BJ (cell line): Measurements from ENCODE around the gene CFAP92. TPM values are rescaled to one million over a fixed set of nuclear protein-coding genes. Genes with fewer than 3 reads are reported as not detected.
A peak's percentile ranks its signal among the peaks of the same experiment; 100 is the strongest.

Experiments
- CTCF ChIA-PET: fragments of 350-600 bp; formaldehyde crosslinking; extraction: SDS; loops from one replicate; lab custom pipeline; 2021; ENCODE audit warnings: antibody characterized with exemption, inconsistent platforms; lab: Yijun Ruan, JAX
- POLR2A ChIA-PET: fragments of 300-600 bp; sonication (Branson Sonifier 250); formaldehyde crosslinking; extraction: SDS; loops from one replicate; lab custom pipeline; 2021; ENCODE audit warnings: antibody characterized with exemption; lab: Charles Lee
- DNase-seq: peaks from one replicate; pipeline ENCODE4 v3.0.0-alpha.2; 2011; ENCODE audit warnings: low read depth
- H3K27me3 ChIP-seq: 2 replicates; pipeline ENCODE4 v1.6.0; 2011; ENCODE audit warnings: low read length; ENCODE audit not compliant: control insufficient read depth, insufficient read depth
- H3K36me3 ChIP-seq: 2 replicates; pipeline ENCODE4 v1.5.1; 2011; ENCODE audit warnings: low read length; ENCODE audit not compliant: control insufficient read depth, insufficient read depth
- H3K4me3 ChIP-seq: 2 replicates; pipeline ENCODE4 v1.5.1; 2011; ENCODE audit warnings: low read depth, mild to moderate bottlenecking, control low read depth, low read length
- polyA plus RNA-seq: library from polyadenylated mRNA; depleted of rRNA; stranded (reverse); fragments of >200 nt; gene quantifications from 2 replicates; pipeline ENCODE4 v1.2.3, GENCODE V29; 2011
- TF ChIP-seq, protein P1 (sequence below): IDR thresholded peaks from 2 replicates; pipeline ENCODE4 v1.5.1; 2011; ENCODE audit warnings: low read depth, mild to moderate bottlenecking, control low read depth, inconsistent platforms, low read length, moderate library complexity; ENCODE audit not compliant: insufficient read depth

CFAP92 gene
- polyA plus RNA-seq, 1 experiment: not detected

DNA sequence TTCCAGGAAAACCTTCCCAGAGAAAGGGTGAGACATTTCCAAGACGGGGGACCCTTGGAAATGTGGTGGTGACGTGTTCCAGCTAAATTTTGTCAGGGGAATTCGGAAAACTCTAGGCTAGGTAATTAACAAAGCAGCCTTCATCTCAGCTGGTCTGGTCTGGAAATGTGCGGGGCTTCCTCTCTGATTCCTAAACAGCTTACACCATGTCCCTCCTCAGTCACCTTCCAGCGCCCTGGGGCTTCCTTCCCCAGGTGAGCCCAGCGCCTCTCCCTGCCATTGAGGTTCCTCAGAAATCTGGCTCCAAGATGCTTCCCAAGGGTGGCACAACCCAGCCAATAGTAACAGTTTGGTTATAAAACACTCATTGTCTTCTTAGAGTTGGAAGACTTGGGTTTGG is 113.9 kb downstream of the CFAP92 start:
- no peaks in the 10 kb centered on the region; the same call in 1 of the 2 replicates for H3K36me3 ChIP-seq
- ChIA-PET POLR2A (interaction anchor here (1.4 kb wide), 1 partner anchor 200 kb away, joined by 3 read pairs; no protein-coding TSS in a partner anchor), CTCF (interaction anchor here (2.0 to 3.4 kb wide), 3 partner anchors 34 to 262 kb away, joined by 7 to 19 read pairs (median 12); no protein-coding TSS in a partner anchor)
- H3K27me3 ChIP-seq: no peaks in the 10 kb centered on the region
- peak overlapping the region; percentile 89 for H3K4me3 ChIP-seq
- DNase-seq: no peak
- TF ChIP-seq, protein P1, sequence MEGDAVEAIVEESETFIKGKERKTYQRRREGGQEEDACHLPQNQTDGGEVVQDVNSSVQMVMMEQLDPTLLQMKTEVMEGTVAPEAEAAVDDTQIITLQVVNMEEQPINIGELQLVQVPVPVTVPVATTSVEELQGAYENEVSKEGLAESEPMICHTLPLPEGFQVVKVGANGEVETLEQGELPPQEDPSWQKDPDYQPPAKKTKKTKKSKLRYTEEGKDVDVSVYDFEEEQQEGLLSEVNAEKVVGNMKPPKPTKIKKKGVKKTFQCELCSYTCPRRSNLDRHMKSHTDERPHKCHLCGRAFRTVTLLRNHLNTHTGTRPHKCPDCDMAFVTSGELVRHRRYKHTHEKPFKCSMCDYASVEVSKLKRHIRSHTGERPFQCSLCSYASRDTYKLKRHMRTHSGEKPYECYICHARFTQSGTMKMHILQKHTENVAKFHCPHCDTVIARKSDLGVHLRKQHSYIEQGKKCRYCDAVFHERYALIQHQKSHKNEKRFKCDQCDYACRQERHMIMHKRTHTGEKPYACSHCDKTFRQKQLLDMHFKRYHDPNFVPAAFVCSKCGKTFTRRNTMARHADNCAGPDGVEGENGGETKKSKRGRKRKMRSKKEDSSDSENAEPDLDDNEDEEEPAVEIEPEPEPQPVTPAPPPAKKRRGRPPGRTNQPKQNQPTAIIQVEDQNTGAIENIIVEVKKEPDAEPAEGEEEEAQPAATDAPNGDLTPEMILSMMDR: no peak

DNA sequence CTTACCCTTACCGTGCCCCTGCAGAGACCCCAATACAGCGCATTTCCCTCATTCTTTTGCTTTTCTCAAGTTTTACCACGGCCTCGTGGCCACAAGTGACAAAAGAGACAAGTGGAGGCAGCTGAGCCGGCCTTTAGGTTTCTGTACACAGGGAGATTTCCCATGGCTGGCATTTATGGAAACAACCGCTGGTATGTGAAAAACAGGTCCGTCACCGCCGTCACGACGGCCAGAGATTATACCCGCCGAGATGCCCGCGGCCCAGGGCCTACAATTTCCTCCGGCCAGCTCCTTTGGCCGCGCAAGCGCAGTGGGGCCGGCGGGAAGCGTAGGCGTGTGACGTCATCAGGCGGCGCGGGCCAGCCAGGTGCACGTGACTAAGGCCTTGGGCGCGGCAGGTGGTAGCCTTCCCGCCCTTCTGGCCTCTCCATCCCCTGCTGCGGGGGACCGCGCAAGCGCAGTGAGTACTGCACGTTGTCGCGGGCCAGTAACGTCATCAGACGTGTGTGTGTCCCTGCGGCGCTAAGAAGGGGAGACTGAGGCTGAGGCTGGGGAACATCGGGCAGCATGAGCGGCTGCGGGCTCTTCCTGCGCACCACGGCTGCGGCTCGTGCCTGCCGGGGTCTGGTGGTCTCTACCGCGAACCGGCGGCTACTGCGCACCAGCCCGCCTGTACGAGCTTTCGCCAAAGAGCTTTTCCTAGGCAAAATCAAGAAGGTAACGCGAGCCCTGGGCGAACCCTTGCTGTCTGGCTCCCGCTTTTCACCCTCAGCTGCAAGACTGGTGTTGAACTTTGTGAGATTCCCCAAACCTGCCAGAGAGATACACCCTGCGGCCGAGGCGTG is 114.5 kb downstream of the CFAP92 start, which contains the start of gene ACAD9:
Gene ACAD9, plus strand, starts transcription at position 496 of the 845 bp plus-strand sequence. Its CDS starts 72 bp downstream, at position 568.
- peak; percentile 89 for DNase-seq
- CTCF ChIA-PET: interaction anchor here (0.6 to 3.4 kb wide), 7 partner anchors 31 to 262 kb away, joined by 3 to 19 read pairs (median 5); no protein-coding TSS in a partner anchor
- POLR2A ChIA-PET: interaction anchor here (0.7 to 1.4 kb wide), 3 partner anchors 10 to 243 kb away, joined by 3 read pairs; no protein-coding TSS in a partner anchor
- Histone ChIP-seq H3K27me3 (no peaks in the 10 kb centered on the region), H3K36me3 (no peaks in the 10 kb centered on the region; the same call in 1 of the 2 replicates), H3K4me3 (peak within 1 kb of the TSS; percentile 89)
- TF ChIP-seq, protein P1: no peak

DNA sequence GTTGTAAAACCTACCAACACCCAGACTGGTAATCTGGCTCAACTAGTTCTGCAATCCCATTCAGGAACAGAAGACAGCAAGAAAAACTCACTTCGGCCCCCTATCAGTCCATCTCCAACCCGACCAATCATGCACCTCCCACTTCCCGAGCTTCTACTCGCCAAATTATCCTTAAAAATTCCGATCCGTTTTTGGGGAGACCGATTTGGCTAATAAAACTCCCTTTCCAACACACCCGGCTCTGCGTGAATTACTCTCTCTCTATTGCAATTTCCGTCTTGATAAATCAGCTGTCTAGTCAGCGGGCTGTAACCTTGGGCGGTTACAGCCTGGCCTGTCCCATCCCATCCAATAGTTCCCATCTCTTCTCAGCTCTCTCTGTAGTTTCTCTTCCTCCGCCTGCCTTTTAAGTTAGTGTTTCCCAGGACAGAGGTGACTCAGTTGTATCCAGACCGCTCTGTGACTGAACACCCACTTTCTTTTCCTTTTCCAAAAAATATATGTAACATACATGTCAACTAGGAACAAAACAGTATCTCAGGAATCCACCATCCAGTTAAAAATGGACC is 115.2 kb downstream of the CFAP92 start:
- ChIA-PET CTCF (interaction anchor here (1.0 to 3.4 kb wide), 6 partner anchors 12 to 261 kb away, joined by 3 to 19 read pairs (median 4); no protein-coding TSS in a partner anchor), POLR2A (interaction anchor here (0.6 to 1.4 kb wide), 4 partner anchors 11 to 244 kb away, joined by 3 to 4 read pairs (median 3); partner anchors contain the start of gene RPN1)
- Histone ChIP-seq H3K27me3 (no peaks in the 10 kb centered on the region), H3K4me3 (peak overlapping the region; percentile 89), H3K36me3 (no peaks in the 10 kb centered on the region)
- TF ChIP-seq, protein P1: no peak
- DNase-seq: peak; percentile 23

DNA sequence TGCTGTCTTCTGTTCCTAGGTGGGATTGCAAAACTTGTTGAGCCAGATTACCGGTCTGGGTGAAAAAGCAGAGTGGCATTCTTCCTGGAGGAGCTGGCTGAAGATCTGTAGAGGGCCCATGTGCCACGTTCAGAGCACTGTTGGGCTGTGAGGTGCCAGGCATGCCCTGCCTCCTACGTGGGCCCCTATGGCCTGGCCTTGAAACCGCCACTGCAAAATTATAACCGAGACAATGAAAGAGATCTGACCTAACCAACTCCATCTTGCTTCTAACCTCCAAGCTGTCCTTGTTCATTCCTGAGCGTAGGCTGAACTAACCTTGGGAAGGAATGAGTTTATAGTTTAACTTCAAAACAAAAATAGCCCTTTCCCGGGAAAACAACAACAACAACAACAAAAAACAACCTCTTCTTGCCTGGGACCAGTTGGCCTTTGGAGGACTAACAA is 115.8 kb downstream of the CFAP92 start:
- CTCF ChIA-PET: interaction anchor here (1.1 to 3.4 kb wide), 5 partner anchors 11 to 261 kb away, joined by 3 to 19 read pairs (median 5); no protein-coding TSS in a partner anchor
- POLR2A ChIA-PET: interaction anchor here (0.6 kb wide), 1 partner anchor 227 kb away, joined by 4 read pairs; the partner anchor contains the start of gene RPN1
- Histone ChIP-seq H3K4me3 (peak overlapping the region; percentile 89), H3K36me3 (no peaks in the 10 kb centered on the region), H3K27me3 (no peaks in the 10 kb centered on the region)
- DNase-seq: no peak
- TF ChIP-seq, protein P1: no peak
